Measurements from ENCODE around the gene PAPOLB.

Gene PAPOLB

GRCh38 chr7:4868493-4868892 lies 6.7 kb upstream of the PAPOLB start:
- CTCF ChIA-PET, result interaction anchor here (1.3 kb wide), 1 partner anchor 13 kb away, joined by 4 read pairs; no protein-coding TSS in a partner anchor
- no peak for DNase-seq (ENCODE audit: extremely low spot score)
- POLR2A ChIA-PET, result no interaction called here
- TF ChIP-seq CTCF (IDR thresholded peaks at IDR 0.05; ENCODE audit: control extremely low read depth, extremely low read depth, low read depth, missing control alignments), result no peak

GRCh38 chr7:4866528-4867496 lies 5.0 kb upstream of the PAPOLB start:
- no peak for DNase-seq (ENCODE audit: extremely low spot score)
- ChIA-PET POLR2A (no interaction called here), CTCF (interaction anchor here (1.0 to 1.3 kb wide), 2 partner anchors 11 to 24 kb away, joined by 3 to 4 read pairs; no protein-coding TSS in a partner anchor)
- TF ChIP-seq CTCF (IDR thresholded peaks at IDR 0.05; ENCODE audit: control extremely low read depth, extremely low read depth, low read depth, missing control alignments), result no peak

GRCh38 chr7:4862156-4862555 lies 326 bp upstream of the PAPOLB start:
- CTCF ChIA-PET, result interaction anchor here (2.3 kb wide), 1 partner anchor 32 kb away, joined by 6 read pairs; no protein-coding TSS in a partner anchor
- no peak for DNase-seq (ENCODE audit: extremely low spot score)
- POLR2A ChIA-PET, result no interaction called here
- no peak for TF ChIP-seq CTCF (IDR thresholded peaks at IDR 0.05; ENCODE audit: control extremely low read depth, extremely low read depth, low read depth, missing control alignments)

GRCh38 chr7:4861227-4861626 lies 603 bp downstream of the PAPOLB start:
- DNase-seq (ENCODE audit: extremely low spot score), result no peak
- CTCF ChIA-PET, result no interaction called here
- POLR2A ChIA-PET, result no interaction called here
- no peak for TF ChIP-seq CTCF (IDR thresholded peaks at IDR 0.05; ENCODE audit: control extremely low read depth, extremely low read depth, low read depth, missing control alignments)

GRCh38 chr7:4857189-4857588 lies 4.6 kb downstream of the PAPOLB start:
- TF ChIP-seq CTCF (IDR thresholded peaks at IDR 0.05; ENCODE audit: control extremely low read depth, extremely low read depth, low read depth, missing control alignments), result no peak
- CTCF ChIA-PET, result no interaction called here
- POLR2A ChIA-PET, result no interaction called here
- DNase-seq (ENCODE audit: extremely low spot score), result no peak

GRCh38 chr7:4856336-4857057 lies 5.3 kb downstream of the PAPOLB start:
- DNase-seq (ENCODE audit: extremely low spot score), result no peak
- CTCF ChIA-PET, result no interaction called here
- no peak for TF ChIP-seq CTCF (IDR thresholded peaks at IDR 0.05; ENCODE audit: control extremely low read depth, extremely low read depth, low read depth, missing control alignments)
- POLR2A ChIA-PET, result no interaction called here
